IPS-20b (cell line): ENCODE measurements around the gene PHKG2.

ENCODE experiments used
- H3K27ac ChIP-seq: one replicate; pipeline ENCODE4 v1.5.1; 2013; ENCODE audit warnings: low read length
- H3K27me3 ChIP-seq: 2 replicates; pipeline ENCODE4 v1.6.1; 2013; ENCODE audit warnings: mild to moderate bottlenecking, low read length, inconsistent platforms; ENCODE audit not compliant: insufficient read depth
- H3K36me3 ChIP-seq: 2 replicates; pipeline ENCODE4 v1.6.1; 2013; ENCODE audit warnings: low read depth, mild to moderate bottlenecking, inconsistent platforms, low read length, moderate library complexity; ENCODE audit not compliant: insufficient read depth
- H3K4me1 ChIP-seq: 2 replicates; pipeline ENCODE4 v1.6.1; 2013; ENCODE audit warnings: mild to moderate bottlenecking, control low read depth, inconsistent platforms, low read length, moderate library complexity; ENCODE audit not compliant: insufficient read depth
- H3K4me3 ChIP-seq: 2 replicates; pipeline ENCODE4 v1.5.1; 2013; ENCODE audit warnings: mild to moderate bottlenecking, low read length, inconsistent platforms
- H3K9ac ChIP-seq: 2 replicates; pipeline ENCODE4 v1.6.1; 2013; ENCODE audit warnings: low read depth, mild to moderate bottlenecking, inconsistent platforms, low read length, moderate library complexity
- H3K9me3 ChIP-seq: 2 replicates; pipeline ENCODE4 v1.6.1; 2013; ENCODE audit warnings: mild to moderate bottlenecking, low read depth, low read length, inconsistent platforms; ENCODE audit not compliant: insufficient read depth

The PHKG2 gene

GRCh38 chr16:30761427-30761927 lies 13.3 kb downstream of the PHKG2 start:
- peaks cover 48% of the 10 kb centered on the region for H3K36me3 ChIP-seq
- H3K27me3 ChIP-seq: no peaks in the 10 kb centered on the region
- no peak overlapping the region for H3K27ac ChIP-seq
- H3K4me1 ChIP-seq: no peaks in the 10 kb centered on the region; the same call in none of the 2 replicates
- no peaks in the 10 kb centered on the region for H3K9me3 ChIP-seq
- peak overlapping the region; percentile 51; the same call in 1 of the 2 replicates for H3K9ac ChIP-seq
- peak overlapping the region; percentile 96 for H3K4me3 ChIP-seq

GRCh38 chr16:30761928-30762902 lies 14.0 kb downstream of the PHKG2 start, which contains the start of the genes CFAP119 and RNF40:
Gene CFAP119, minus strand, starts transcription at chr16:30762062. Its CDS starts 314 bp downstream, at chr16:30761748.
Gene RNF40, plus strand, starts transcription at chr16:30762322. Its CDS starts 224 bp downstream, at chr16:30762546.
- Histone ChIP-seq H3K4me1 (no peaks in the 10 kb centered on the region; the same call in none of the 2 replicates), H3K27ac (peak within 1 kb of the TSS; percentile 84), H3K9ac (peak within 1 kb of the TSS; percentile 92), H3K27me3 (no peaks in the 10 kb centered on the region), H3K4me3 (peak within 1 kb of the TSS; percentile 96), H3K36me3 (peaks cover 49% of the 10 kb centered on the region), H3K9me3 (no peaks in the 10 kb centered on the region)

- Histone ChIP-seq H3K4me1 (no peaks in the 10 kb centered on the region; the same call in none of the 2 replicates), H3K27me3 (no peaks in the 10 kb centered on the region), H3K9ac (peak overlapping the region; percentile 92; the same call in 1 of the 2 replicates), H3K27ac (peak overlapping the region; percentile 84), H3K9me3 (no peaks in the 10 kb centered on the region), H3K4me3 (peak overlapping the region; percentile 96), H3K36me3 (peaks cover 52% of the 10 kb centered on the region)
Measured at GRCh38 chr16:30762991-30763725, 14.9 kb downstream of the PHKG2 start.

GRCh38 chr16:30764086-30764485 lies 15.9 kb downstream of the PHKG2 start:
- no peaks in the 10 kb centered on the region; the same call in none of the 2 replicates for H3K4me1 ChIP-seq
- H3K4me3 ChIP-seq: no peak overlapping the region
- no peak overlapping the region for H3K27ac ChIP-seq
- no peaks in the 10 kb centered on the region for H3K27me3 ChIP-seq
- H3K9me3 ChIP-seq: no peaks in the 10 kb centered on the region
- H3K9ac ChIP-seq: no peak overlapping the region
- peaks cover 61% of the 10 kb centered on the region for H3K36me3 ChIP-seq

GRCh38 chr16:30764816-30765465 lies 16.7 kb downstream of the PHKG2 start:
- no peak overlapping the region for H3K9ac ChIP-seq
- peaks cover 70% of the 10 kb centered on the region for H3K36me3 ChIP-seq

GRCh38 chr16:30766206-30766932 lies 18.1 kb downstream of the PHKG2 start:
- H3K9ac ChIP-seq: no peak overlapping the region
- H3K27ac ChIP-seq: no peak overlapping the region
- no peaks in the 10 kb centered on the region for H3K9me3 ChIP-seq
- H3K4me1 ChIP-seq: no peaks in the 10 kb centered on the region; the same call in none of the 2 replicates
- no peak overlapping the region for H3K4me3 ChIP-seq
- peaks cover 83% of the 10 kb centered on the region for H3K36me3 ChIP-seq
- H3K27me3 ChIP-seq: no peaks in the 10 kb centered on the region

More at GRCh38 chr16:30764816-30765465, 16.7 kb downstream of the PHKG2 start:
- H3K27me3 ChIP-seq: no peaks in the 10 kb centered on the region
- H3K4me1 ChIP-seq: no peaks in the 10 kb centered on the region; the same call in none of the 2 replicates
- no peak overlapping the region for H3K4me3 ChIP-seq
- no peaks in the 10 kb centered on the region for H3K9me3 ChIP-seq
- H3K27ac ChIP-seq: no peak overlapping the region

- Histone ChIP-seq H3K9me3 (no peaks in the 10 kb centered on the region), H3K36me3 (peaks cover 88% of the 10 kb centered on the region), H3K27ac (no peak overlapping the region), H3K4me3 (no peak overlapping the region), H3K27me3 (no peaks in the 10 kb centered on the region), H3K4me1 (no peaks in the 10 kb centered on the region; the same call in none of the 2 replicates), H3K9ac (no peak overlapping the region)
Measured at GRCh38 chr16:30766933-30767284, 18.7 kb downstream of the PHKG2 start.

- H3K9ac ChIP-seq: no peak overlapping the region
- H3K27me3 ChIP-seq: no peaks in the 10 kb centered on the region
- H3K4me3 ChIP-seq: no peak overlapping the region
- no peak overlapping the region for H3K27ac ChIP-seq
- H3K9me3 ChIP-seq: no peaks in the 10 kb centered on the region
- H3K4me1 ChIP-seq: no peaks in the 10 kb centered on the region; the same call in none of the 2 replicates
- peaks cover 98% of the 10 kb centered on the region for H3K36me3 ChIP-seq
Measured at GRCh38 chr16:30767767-30768465, 19.7 kb downstream of the PHKG2 start.

GRCh38 chr16:30768583-30769181 lies 20.5 kb downstream of the PHKG2 start:
- H3K9me3 ChIP-seq: no peaks in the 10 kb centered on the region
- no peaks in the 10 kb centered on the region; the same call in 1 of the 2 replicates for H3K4me1 ChIP-seq
- peaks cover 98% of the 10 kb centered on the region for H3K36me3 ChIP-seq
- no peaks in the 10 kb centered on the region for H3K27me3 ChIP-seq
- H3K9ac ChIP-seq: no peak overlapping the region
- H3K4me3 ChIP-seq: no peak overlapping the region
- no peak overlapping the region for H3K27ac ChIP-seq
